ENCODE measurements around the gene LTB. TPM values are rescaled to one million over a fixed set of nuclear protein-coding genes. Genes with fewer than 3 reads are reported as not detected.

The LTB gene
- total and polyA plus RNA-seq, 9 of the 15 experiments (the other 6 are each of a cell fraction or from before 2014, with no cell fraction given), result 0.07 to 0.51 TPM; not detected in 7

GRCh38 chr6:31609519-31610406 is 27.5 kb upstream of the LTB start (continued):
- no peak for TF ChIP-seq ZNF609 (CRISPR knock-in tag; IDR thresholded peaks at IDR 0.05; ENCODE audit: borderline replicate concordance)
- no peak for TF ChIP-seq ZNF589 (CRISPR knock-in tag; IDR thresholded peaks at IDR 0.05; ENCODE audit: low read depth)
- TF ChIP-seq RAD21 (CRISPR knock-in tag; conservative IDR thresholded peaks at IDR 0.05 in 1 of 2, IDR thresholded peaks at IDR 0.05 in 1 of 2), result peak in 1 of 2 experiments; percentile 42; a peak in 1 of 4 replicates
- 0 out of 4 replicates have a peak, but pooled peaks of 1 of the 2 experiments have one; percentile 32 for TF ChIP-seq ZNF639 (CRISPR knock-in tag; conservative IDR thresholded peaks at IDR 0.05 in 1 of 2, IDR thresholded peaks at IDR 0.05 in 1 of 2)
- TF ChIP-seq ZNF592 (IDR thresholded peaks at IDR 0.05), result peak; percentile 66
- TF ChIP-seq HMBOX1 (IDR thresholded peaks at IDR 0.05), result peak; percentile 91
- TF ChIP-seq NBN (IDR thresholded peaks at IDR 0.05; ENCODE audit: low read depth), result peak; percentile 39; the same call in 1 of the 2 replicates

Measured in K562 (cell line).